GM12892 (cell line): ENCODE measurements around the gene ARAP3.

Experiments
- POLR2A ChIP-seq: IDR thresholded peaks from 2 replicates; pipeline ENCODE4 v1.6.1; 2011; ENCODE audit warnings: low read depth, low read length, control low read depth
- TAF1 ChIP-seq: IDR thresholded peaks from 2 replicates; pipeline ENCODE4 v1.6.1; 2011; ENCODE audit warnings: low read depth, mild to moderate bottlenecking, control low read depth, low read length, borderline replicate concordance

DNA sequence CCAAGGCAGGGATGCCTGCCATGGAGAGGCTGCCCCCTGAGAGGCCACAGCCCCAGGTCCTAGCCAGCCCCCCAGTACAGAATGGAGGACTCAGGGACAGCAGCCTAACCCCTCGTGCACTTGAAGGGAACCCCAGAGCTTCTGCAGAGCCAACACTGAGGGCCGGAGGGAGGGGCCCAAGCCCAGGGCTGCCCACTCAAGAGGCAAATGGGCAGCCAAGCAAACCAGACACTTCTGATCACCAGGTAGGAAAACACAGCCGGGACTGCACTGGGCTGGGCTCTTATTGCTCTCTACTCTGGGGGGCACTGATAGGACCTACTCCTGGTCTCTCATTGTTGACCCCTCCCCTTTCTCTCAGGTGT, 42.0 kb downstream of the ARAP3 start:
- TF ChIP-seq POLR2A (no peak), TAF1 (no peak)
